HG03378 (cell line): ENCODE measurements around the gene MBOAT7.

Experiments
- ATAC-seq: cut with Tn5 transposase; IDR thresholded peaks from one replicate; pipeline ENCODE4 v1.9.1; 2021; ENCODE audit warnings: mild to moderate bottlenecking, moderate library complexity; ENCODE audit not compliant: unreplicated experiment

MBOAT7 gene

GRCh38 chr19:54164369-54165068 is 24.9 kb downstream of the MBOAT7 start:
- no peak for ATAC-seq

- ATAC-seq, result no peak
These were observed 26.5 kb downstream of the MBOAT7 start for GRCh38 chr19:54162884-54163283.

GRCh38 chr19:54162241-54162805 is 27.1 kb downstream of the MBOAT7 start:
- no peak for ATAC-seq

- no peak for ATAC-seq
These were observed 28.5 kb downstream of the MBOAT7 start for GRCh38 chr19:54160854-54161253.

GRCh38 chr19:54160182-54160811 is 29.1 kb downstream of the MBOAT7 start:
- peak; percentile 5 for ATAC-seq

GRCh38 chr19:54159352-54160181 is 29.8 kb downstream of the MBOAT7 start, which contains the start of gene LENG1:
TSS of gene LENG1 (minus strand) at chr19:54159721. CDS start at chr19:54159695, 26 bp downstream.
- peak; percentile 90 for ATAC-seq

GRCh38 chr19:54158812-54159351 is 30.5 kb downstream of the MBOAT7 start:
- ATAC-seq, result no peak

- ATAC-seq, result no peak
These were observed 32.4 kb downstream of the MBOAT7 start for GRCh38 chr19:54156953-54157352.

GRCh38 chr19:54156490-54156889 is 32.9 kb downstream of the MBOAT7 start:
- ATAC-seq, result no peak

GRCh38 chr19:54155694-54156093 is 33.7 kb downstream of the MBOAT7 start:
- ATAC-seq, result no peak

- ATAC-seq, result no peak
These were observed 34.6 kb downstream of the MBOAT7 start for GRCh38 chr19:54154603-54155345.

GRCh38 chr19:54153731-54154326 is 35.6 kb downstream of the MBOAT7 start:
- no peak for ATAC-seq

GRCh38 chr19:54152878-54153524 is 36.4 kb downstream of the MBOAT7 start:
- ATAC-seq, result no peak

- no peak for ATAC-seq
These were observed 37.1 kb downstream of the MBOAT7 start for GRCh38 chr19:54152267-54152666.

GRCh38 chr19:54151362-54152035 is 37.9 kb downstream of the MBOAT7 start:
- no peak for ATAC-seq

GRCh38 chr19:54149021-54149812 is 40.2 kb downstream of the MBOAT7 start:
- ATAC-seq, result no peak

GRCh38 chr19:54148158-54148557 is 41.2 kb downstream of the MBOAT7 start:
- no peak for ATAC-seq

GRCh38 chr19:54147676-54148075 is 41.7 kb downstream of the MBOAT7 start:
- no peak for ATAC-seq
